KMS-11 (cell line): ENCODE measurements around the gene FSHB.

Experiments used
- H2AFZ ChIP-seq: fragments of 200-600 bp; sonication (generic); 2 replicates; pipeline ENCODE4 v1.6.1; 2016; ENCODE audit warnings: antibody characterized with exemption, mixed run types, low read depth
- H3K27ac ChIP-seq: fragments of 200-600 bp; sonication (generic); 2 replicates; pipeline ENCODE4 v1.6.1; 2016; ENCODE audit warnings: mild to moderate bottlenecking, mixed run types
- H3K27me3 ChIP-seq: fragments of 200-600 bp; sonication (generic); 2 replicates; pipeline ENCODE4 v1.6.1; 2017; ENCODE audit warnings: mild to moderate bottlenecking, low read depth, mixed run types, moderate library complexity; ENCODE audit not compliant: insufficient read depth
- H3K36me3 ChIP-seq: fragments of 200-600 bp; sonication (generic); 2 replicates; pipeline ENCODE4 v1.6.1; 2017; ENCODE audit warnings: mild to moderate bottlenecking, mixed run types; ENCODE audit not compliant: insufficient read depth
- H3K4me1 ChIP-seq: fragments of 200-600 bp; sonication (generic); 2 replicates; pipeline ENCODE4 v1.6.1; 2016; ENCODE audit warnings: mild to moderate bottlenecking, low read depth, mixed run types; ENCODE audit not compliant: poor library complexity, severe bottlenecking
- H3K4me2 ChIP-seq: fragments of 200-600 bp; sonication (generic); 2 replicates; pipeline ENCODE4 v1.7.0; 2016; ENCODE audit warnings: mild to moderate bottlenecking, mixed run types
- H3K4me3 ChIP-seq: fragments of 200-600 bp; sonication (generic); IDR thresholded peaks from 2 replicates; pipeline ENCODE4 v1.6.1; 2017; ENCODE audit warnings: low read depth, low read length, mixed read lengths; ENCODE audit not compliant: insufficient read depth
- H3K79me2 ChIP-seq: fragments of 200-600 bp; sonication (generic); 2 replicates; pipeline ENCODE4 v1.6.1; 2016; ENCODE audit warnings: low read depth, mixed run types; ENCODE audit not compliant: insufficient read depth
- H3K9ac ChIP-seq: fragments of 200-600 bp; sonication (generic); 2 replicates; pipeline ENCODE4 v1.6.1; 2016; ENCODE audit warnings: mild to moderate bottlenecking, mixed run types
- H4K20me1 ChIP-seq: fragments of 200-600 bp; sonication (generic); 2 replicates; pipeline ENCODE4 v1.6.1; 2016; ENCODE audit warnings: mild to moderate bottlenecking, mixed run types; ENCODE audit not compliant: insufficient read depth
- TF ChIP-seq, protein P1 (sequence below): fragments of 200-600 bp; sonication (generic); conservative IDR thresholded peaks from 2 replicates; pipeline ENCODE4 v1.6.1; 2017; ENCODE audit warnings: low read depth, mild to moderate bottlenecking, antibody characterized with exemption, low read length, moderate library complexity, mixed read lengths

Gene FSHB

DNA sequence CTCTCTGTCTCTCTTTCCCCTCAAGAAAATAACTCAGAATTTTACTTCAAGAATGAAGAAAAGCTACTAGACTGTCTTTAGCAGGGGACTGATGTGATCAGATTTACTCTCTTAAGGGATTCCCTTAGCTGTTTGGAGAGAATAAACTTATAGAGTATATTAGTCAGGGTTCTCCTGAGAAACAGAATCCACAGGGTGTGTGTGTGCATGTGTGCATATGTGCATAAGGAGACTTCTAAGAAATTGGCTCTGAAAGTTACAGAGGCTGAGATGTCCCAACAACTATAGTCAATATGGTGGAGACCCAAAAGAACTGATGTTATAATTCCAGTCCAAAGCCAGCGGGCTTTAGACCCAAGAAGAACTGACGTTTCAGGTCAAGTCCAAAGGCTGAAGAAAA, 49.0 kb downstream of the FSHB start:
- no peak overlapping the region for H2AFZ ChIP-seq
- no peak overlapping the region for H3K4me3 ChIP-seq
- no peaks in the 10 kb centered on the region for H3K27me3 ChIP-seq
- H3K4me2 ChIP-seq, result no peak overlapping the region
- no peak overlapping the region for H3K9ac ChIP-seq
- no peaks in the 10 kb centered on the region for H3K4me1 ChIP-seq
- no peak overlapping the region for H3K27ac ChIP-seq
- TF ChIP-seq, protein P1, sequence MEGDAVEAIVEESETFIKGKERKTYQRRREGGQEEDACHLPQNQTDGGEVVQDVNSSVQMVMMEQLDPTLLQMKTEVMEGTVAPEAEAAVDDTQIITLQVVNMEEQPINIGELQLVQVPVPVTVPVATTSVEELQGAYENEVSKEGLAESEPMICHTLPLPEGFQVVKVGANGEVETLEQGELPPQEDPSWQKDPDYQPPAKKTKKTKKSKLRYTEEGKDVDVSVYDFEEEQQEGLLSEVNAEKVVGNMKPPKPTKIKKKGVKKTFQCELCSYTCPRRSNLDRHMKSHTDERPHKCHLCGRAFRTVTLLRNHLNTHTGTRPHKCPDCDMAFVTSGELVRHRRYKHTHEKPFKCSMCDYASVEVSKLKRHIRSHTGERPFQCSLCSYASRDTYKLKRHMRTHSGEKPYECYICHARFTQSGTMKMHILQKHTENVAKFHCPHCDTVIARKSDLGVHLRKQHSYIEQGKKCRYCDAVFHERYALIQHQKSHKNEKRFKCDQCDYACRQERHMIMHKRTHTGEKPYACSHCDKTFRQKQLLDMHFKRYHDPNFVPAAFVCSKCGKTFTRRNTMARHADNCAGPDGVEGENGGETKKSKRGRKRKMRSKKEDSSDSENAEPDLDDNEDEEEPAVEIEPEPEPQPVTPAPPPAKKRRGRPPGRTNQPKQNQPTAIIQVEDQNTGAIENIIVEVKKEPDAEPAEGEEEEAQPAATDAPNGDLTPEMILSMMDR, result no peak
- no peaks in the 10 kb centered on the region for H4K20me1 ChIP-seq
- no peaks in the 10 kb centered on the region for H3K79me2 ChIP-seq
- H3K36me3 ChIP-seq, result no peaks in the 10 kb centered on the region

DNA sequence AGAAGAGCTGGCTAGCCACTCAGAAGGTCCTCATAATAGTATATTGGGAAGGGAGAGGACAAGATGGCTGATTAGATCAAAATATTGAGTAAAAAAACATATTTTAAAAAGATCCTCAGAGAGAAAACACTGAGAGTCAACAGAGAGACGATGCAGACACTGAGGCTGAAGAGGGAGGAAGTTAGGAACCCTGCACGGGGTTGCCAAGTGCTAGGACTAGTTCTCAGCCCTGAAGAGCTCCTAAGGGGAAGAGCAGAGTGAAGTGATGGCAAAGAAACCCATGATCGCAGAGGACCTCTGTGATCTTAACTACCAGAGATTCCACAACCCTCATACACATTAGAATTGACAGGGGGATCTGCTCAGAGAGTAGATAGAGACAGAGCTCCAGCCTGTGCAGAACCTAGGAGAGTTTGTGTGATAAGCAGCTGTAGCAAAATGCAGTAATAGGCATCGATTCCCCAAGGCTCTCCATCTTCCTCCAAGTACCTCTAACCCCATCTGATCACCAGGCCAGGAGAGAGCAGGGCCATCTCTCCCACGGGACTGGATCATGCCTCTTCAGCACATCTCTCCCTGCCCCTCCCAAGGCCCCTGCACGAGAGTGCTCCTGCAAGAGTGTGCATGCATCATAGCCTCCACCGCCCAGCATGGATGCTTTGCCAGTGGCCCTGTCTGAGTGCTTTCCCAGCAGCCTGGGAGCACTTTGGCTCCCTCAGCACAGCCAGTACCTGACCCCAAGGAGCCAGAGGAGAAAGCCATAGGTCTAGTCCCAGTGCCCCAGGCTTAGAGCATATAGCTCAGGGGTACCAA, 50.9 kb downstream of the FSHB start:
- Histone ChIP-seq H3K4me1 (no peaks in the 10 kb centered on the region), H4K20me1 (no peaks in the 10 kb centered on the region), H3K79me2 (no peaks in the 10 kb centered on the region), H3K36me3 (no peaks in the 10 kb centered on the region), H3K27me3 (no peaks in the 10 kb centered on the region), H3K4me2 (no peak overlapping the region), H2AFZ (no peak overlapping the region), H3K9ac (no peak overlapping the region), H3K4me3 (no peak overlapping the region), H3K27ac (no peak overlapping the region)
- TF ChIP-seq, protein P1, result no peak

DNA sequence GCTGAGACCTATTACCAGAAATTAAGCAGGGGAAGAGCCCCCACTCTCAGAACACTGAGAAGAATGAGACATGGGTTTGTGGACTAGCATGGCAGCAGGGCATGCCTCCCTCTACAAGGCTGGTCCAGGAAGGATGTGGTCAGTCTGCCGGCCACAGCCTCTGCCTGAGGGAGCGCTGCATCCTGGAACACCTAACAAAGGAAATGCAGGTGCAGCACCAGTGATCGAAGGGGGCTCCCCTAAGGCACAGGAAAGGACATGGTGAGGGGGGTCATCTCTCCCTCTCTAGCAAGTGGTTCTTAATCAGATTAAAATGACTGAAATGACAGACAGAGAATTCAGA, 51.4 kb downstream of the FSHB start:
- TF ChIP-seq, protein P1, result no peak
- Histone ChIP-seq H2AFZ (no peak overlapping the region), H3K9ac (no peak overlapping the region), H3K27me3 (no peaks in the 10 kb centered on the region), H3K36me3 (no peaks in the 10 kb centered on the region), H3K4me1 (no peaks in the 10 kb centered on the region), H4K20me1 (no peaks in the 10 kb centered on the region), H3K79me2 (no peaks in the 10 kb centered on the region), H3K4me3 (no peak overlapping the region), H3K4me2 (no peak overlapping the region), H3K27ac (no peak overlapping the region)
